Astrocyte of the spinal cord (primary cell): ENCODE measurements around the gene ZC3H8.
A peak's percentile ranks its signal among the peaks of the same experiment; 100 is the strongest.

ENCODE experiments used
- DNase-seq: peaks from one replicate; pipeline ENCODE4 v3.0.0; 2011; ENCODE audit warnings: low read depth, low spot score
- H3K4me3 ChIP-seq: 2 replicates; pipeline ENCODE4 v1.5.1; 2011; ENCODE audit warnings: low read depth, mild to moderate bottlenecking, low read length, moderate library complexity
- in situ Hi-C: cut with HindIII; loops from 2 replicates; pipeline ENCODE4 v1.10.0; 2017; ENCODE audit warnings: low sequenced_read_pairs
- TF ChIP-seq, protein P1 (sequence below): IDR thresholded peaks from 2 replicates; pipeline ENCODE4 v1.5.1; 2012; ENCODE audit warnings: low read depth, mild to moderate bottlenecking, low read length, inconsistent platforms

ZC3H8 gene

DNA sequence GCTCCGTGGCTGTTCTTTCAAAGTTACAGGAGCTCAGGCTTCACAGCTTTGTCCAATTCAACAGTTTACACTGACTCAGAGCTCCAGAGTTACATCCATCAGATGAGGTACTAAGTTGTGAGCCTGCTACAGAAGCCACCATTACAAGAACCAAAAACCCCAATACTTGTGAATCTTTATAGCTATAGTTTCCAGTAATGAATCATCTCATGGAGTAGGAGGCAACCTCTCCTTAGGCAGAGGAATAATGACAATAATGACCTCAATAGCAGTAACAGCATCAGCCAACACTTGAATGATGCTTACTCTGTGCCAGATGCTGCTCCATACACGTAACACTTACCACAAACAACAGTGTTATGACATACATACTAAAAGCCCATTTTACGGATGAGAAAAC, 3.6 kb downstream of the ZC3H8 start:
- TF ChIP-seq, protein P1, sequence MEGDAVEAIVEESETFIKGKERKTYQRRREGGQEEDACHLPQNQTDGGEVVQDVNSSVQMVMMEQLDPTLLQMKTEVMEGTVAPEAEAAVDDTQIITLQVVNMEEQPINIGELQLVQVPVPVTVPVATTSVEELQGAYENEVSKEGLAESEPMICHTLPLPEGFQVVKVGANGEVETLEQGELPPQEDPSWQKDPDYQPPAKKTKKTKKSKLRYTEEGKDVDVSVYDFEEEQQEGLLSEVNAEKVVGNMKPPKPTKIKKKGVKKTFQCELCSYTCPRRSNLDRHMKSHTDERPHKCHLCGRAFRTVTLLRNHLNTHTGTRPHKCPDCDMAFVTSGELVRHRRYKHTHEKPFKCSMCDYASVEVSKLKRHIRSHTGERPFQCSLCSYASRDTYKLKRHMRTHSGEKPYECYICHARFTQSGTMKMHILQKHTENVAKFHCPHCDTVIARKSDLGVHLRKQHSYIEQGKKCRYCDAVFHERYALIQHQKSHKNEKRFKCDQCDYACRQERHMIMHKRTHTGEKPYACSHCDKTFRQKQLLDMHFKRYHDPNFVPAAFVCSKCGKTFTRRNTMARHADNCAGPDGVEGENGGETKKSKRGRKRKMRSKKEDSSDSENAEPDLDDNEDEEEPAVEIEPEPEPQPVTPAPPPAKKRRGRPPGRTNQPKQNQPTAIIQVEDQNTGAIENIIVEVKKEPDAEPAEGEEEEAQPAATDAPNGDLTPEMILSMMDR, result no peak
- no peak overlapping the region for H3K4me3 ChIP-seq
- in situ Hi-C loops, result no loop called here
- DNase-seq, result no peak

DNA sequence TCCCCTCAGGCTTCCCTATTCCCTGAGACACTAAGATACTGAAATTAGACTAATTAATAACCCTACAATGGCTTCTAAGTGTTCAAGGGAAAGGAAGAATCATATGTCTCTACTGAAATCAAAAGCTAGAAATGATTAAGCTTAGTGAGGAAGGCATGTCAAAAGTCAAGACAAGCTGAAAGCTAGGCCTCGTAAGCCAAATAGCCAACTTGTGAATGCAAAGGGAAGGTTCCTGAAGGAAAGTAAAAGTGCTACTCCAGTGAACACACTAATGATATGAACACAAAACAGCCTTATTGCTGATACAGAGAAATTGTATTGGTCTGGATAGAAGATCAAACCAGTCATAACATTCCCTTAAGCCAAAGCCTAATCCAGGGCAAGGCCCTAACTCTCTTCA, 10.0 kb downstream of the ZC3H8 start:
- in situ Hi-C loops, result no loop called here
- TF ChIP-seq, protein P1, result no peak
- no peak for DNase-seq
- H3K4me3 ChIP-seq, result no peak overlapping the region

DNA sequence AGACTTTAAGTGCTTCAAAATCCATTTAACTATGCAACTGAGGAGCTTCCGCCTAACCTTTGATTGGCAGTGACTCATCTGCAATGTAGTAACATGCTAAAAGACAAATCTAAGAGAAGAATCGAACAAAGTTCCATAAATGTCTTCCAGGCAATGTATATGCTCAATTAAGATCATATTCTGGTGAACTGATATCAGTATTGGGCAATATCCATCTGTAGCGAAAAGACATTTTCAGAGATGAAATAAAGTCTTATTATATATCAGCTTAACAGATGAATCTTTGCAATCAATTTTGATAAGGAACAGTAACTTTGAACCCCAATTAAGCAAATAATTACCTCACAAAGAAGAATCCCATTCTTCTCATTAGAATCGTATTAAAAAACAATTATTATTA, 11.6 kb downstream of the ZC3H8 start:
- no peak overlapping the region for H3K4me3 ChIP-seq
- in situ Hi-C loops, result no loop called here
- TF ChIP-seq, protein P1, result no peak
- DNase-seq, result no peak

DNA sequence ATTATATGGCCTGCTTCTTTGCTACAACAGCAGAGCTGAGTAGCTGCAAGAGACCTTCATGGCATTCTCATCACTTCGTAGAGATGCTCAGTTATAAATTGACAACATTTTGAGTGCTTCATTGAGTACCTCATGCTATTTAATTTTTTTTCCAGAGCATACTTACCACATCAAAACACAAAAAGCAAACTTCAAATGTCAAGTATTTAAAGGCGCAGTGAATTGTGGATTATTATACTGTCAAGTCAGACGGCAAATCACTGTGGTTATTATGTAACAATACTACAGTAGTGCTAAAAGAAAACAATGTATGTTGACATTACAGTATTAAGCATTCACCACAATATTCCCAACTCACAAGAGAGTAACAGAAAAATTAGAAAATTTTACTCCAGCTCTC, 12.5 kb downstream of the ZC3H8 start:
- TF ChIP-seq, protein P1, result no peak
- in situ Hi-C loops, result no loop called here
- no peak overlapping the region for H3K4me3 ChIP-seq
- DNase-seq, result no peak

DNA sequence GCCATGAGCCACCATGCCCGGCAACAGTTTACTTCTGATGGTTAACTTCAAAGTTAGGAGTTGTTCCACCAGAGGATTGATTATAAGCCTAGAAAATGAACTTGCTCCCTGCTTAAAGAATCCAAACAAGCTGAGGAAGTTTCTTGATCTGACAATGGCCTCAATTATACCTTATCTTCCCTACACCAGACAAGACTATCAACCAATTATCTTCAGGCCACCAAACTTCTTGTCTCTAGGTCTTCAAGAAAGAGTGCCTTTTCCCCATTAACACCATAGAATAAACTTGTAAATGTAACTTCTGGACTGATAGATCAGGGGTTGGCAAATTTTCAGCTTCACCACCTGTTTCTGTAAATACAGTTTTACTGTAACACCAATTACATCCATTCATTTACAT, 15.0 kb downstream of the ZC3H8 start:
- in situ Hi-C loops, result no loop called here
- DNase-seq, result no peak

DNA sequence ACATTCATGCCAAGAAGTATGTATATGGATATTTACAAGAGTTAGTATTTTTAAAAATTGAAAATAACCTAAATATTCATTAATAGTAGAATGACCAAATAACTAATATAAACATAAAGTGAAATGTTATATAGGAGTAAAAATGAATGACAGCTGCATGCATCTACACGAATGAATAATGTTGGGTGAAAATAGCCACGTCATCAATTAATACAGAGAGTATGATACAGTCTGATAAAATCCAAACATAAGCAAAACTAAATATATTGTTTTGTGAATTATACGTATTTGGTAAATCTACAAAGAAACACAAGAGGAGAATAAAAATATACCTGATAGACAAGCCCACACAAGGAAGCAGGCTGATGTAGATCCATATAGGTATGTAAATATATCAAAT, 24.5 kb downstream of the ZC3H8 start:
- in situ Hi-C loops, result no loop called here
- H3K4me3 ChIP-seq, result no peak overlapping the region
- DNase-seq, result no peak
- TF ChIP-seq, protein P1, result no peak

More for the DNA sequence above, 15.0 kb downstream of the ZC3H8 start:
- H3K4me3 ChIP-seq, result no peak overlapping the region
- TF ChIP-seq, protein P1, result no peak

DNA sequence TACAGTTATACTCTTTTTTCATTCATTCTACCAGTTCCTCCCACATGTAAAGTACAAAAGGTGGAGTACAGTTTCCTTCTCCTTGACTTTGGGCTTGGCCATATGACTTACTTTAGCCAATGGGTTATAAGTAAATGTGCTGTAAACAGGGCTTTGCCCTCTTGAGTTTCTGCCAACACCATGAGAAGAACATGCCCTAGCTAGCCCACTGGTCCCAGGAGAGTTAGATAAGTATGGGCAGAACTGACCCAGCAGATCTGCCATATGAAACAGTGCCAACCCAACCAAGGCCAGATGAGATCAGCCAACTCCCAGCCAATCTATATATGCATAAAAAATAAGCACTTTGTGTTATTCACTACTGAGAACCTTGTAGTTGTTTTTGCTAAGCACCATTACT, 25.5 kb downstream of the ZC3H8 start:
- DNase-seq, result peak; percentile 8
- in situ Hi-C loops, result no loop called here

More for the DNA sequence above, 25.5 kb downstream of the ZC3H8 start:
- H3K4me3 ChIP-seq, result no peak overlapping the region
- TF ChIP-seq, protein P1, result no peak
